SK-N-SH (cell line): ENCODE data around the gene PTTG1IP. TPM values are rescaled to one million over a fixed set of nuclear protein-coding genes. Genes with fewer than 3 reads are reported as not detected.

ENCODE experiments used
- CTCF ChIA-PET: fragments of 300-600, 350-600 bp; formaldehyde crosslinking; extraction: SDS; loops from one replicate; lab custom pipeline; 2021; lab: Yijun Ruan, JAX
- POLR2A ChIA-PET: fragments of 350-600 bp; sonication (Branson Sonifier 250); formaldehyde crosslinking; extraction: SDS; loops from one replicate; lab custom pipeline; 2020; ENCODE audit warnings: antibody characterized with exemption, inconsistent platforms; lab: Yijun Ruan, JAX
- DNase-seq: peaks from one replicate; pipeline ENCODE4 v3.0.0; 2012
- H2AFZ ChIP-seq: fragments of 200-600 bp; sonication (generic); 2 replicates; pipeline ENCODE4 v1.8.1; 2016; ENCODE audit warnings: antibody characterized with exemption, mild to moderate bottlenecking, low read depth
- H3F3A ChIP-seq: fragments of 200-600 bp; sonication (generic); replicated peaks from 2 replicates; pipeline ENCODE3; 2016; ENCODE audit warnings: antibody characterized with exemption, mild to moderate bottlenecking; ENCODE audit not compliant: insufficient read depth
- H3K27ac ChIP-seq, 2 experiments: fragments of 200-500 bp in 1 of 2; fragments of 200-600 bp in 1 of 2; sonication (Bioruptor generic) in 1 of 2; sonication (generic), shearing (Covaris generic) in 1 of 2; 2 replicates each; pipeline versions ENCODE4 v1.5.1 to v1.6.1; 2014 to 2016; ENCODE audit warnings: low read depth in 2 of 2, inconsistent platforms in 1 of 2, low read length in 1 of 2, mild to moderate bottlenecking in 1 of 2, mixed read lengths in 1 of 2
- H3K27me3 ChIP-seq: fragments of 200-600 bp; sonication (generic), shearing (Covaris generic); 2 replicates; pipeline ENCODE4 v1.6.1; 2016; ENCODE audit warnings: mixed run types; ENCODE audit not compliant: insufficient read depth
- H3K36me3 ChIP-seq, 2 experiments: fragments of 200-500 bp in 1 of 2; fragments of 200-600 bp in 1 of 2; sonication (Bioruptor generic) in 1 of 2; sonication (generic) in 1 of 2; replicated peaks in 1 of 2; 2 replicates each; pipeline versions ENCODE3 to v1.5.1; 2014 to 2016; ENCODE audit warnings: low read length in 1 of 2, mild to moderate bottlenecking in 1 of 2; ENCODE audit not compliant: insufficient read depth in 2 of 2, control insufficient read depth in 1 of 2
- H3K4me1 ChIP-seq, 2 experiments: fragments of 200-500 bp in 1 of 2; fragments of 200-600 bp in 1 of 2; sonication (Bioruptor generic) in 1 of 2; sonication (generic), shearing (Covaris generic) in 1 of 2; 2 replicates each; pipeline versions ENCODE4 v1.5.1 to v1.6.1; 2014 to 2016; ENCODE audit warnings: low read depth in 1 of 2, low read length in 1 of 2, mixed run types in 1 of 2; ENCODE audit not compliant: insufficient read depth in 2 of 2, control insufficient read depth in 1 of 2
- H3K4me2 ChIP-seq: fragments of 200-600 bp; sonication (generic), shearing (Covaris generic); 2 replicates; pipeline ENCODE4 v1.6.1; 2017; ENCODE audit warnings: mixed run types
- H3K4me3 ChIP-seq, 2 experiments: fragments of 200-500 bp in 1 of 2; fragments of 200-600 bp in 1 of 2; sonication (Bioruptor generic) in 1 of 2; sonication (generic), shearing (Covaris generic) in 1 of 2; 2 replicates each; pipeline versions ENCODE4 v1.5.1 to v1.8.1; 2014 to 2016; ENCODE audit warnings: low read depth in 2 of 2, inconsistent platforms in 1 of 2, low read length in 1 of 2, mild to moderate bottlenecking in 1 of 2, mixed read lengths in 1 of 2, moderate library complexity in 1 of 2
- H3K79me2 ChIP-seq: fragments of 200-600 bp; sonication (generic); 2 replicates; pipeline ENCODE4 v1.8.1; 2017; ENCODE audit warnings: mild to moderate bottlenecking; ENCODE audit not compliant: insufficient read depth
- H3K9ac ChIP-seq: fragments of 200-600 bp; sonication (generic); 2 replicates; pipeline ENCODE4 v1.6.1; 2017; ENCODE audit warnings: mixed run types
- H3K9me2 ChIP-seq: fragments of 200-600 bp; sonication (generic); 2 replicates; pipeline ENCODE4 v1.6.1; 2017; ENCODE audit warnings: mixed run types
- H3K9me3 ChIP-seq: fragments of 200-600 bp; sonication (generic); 2 replicates; pipeline ENCODE4 v1.6.1; 2017; ENCODE audit warnings: mixed run types, mild to moderate bottlenecking, moderate library complexity
- H4K20me1 ChIP-seq: fragments of 200-600 bp; sonication (generic); 2 replicates; pipeline ENCODE4 v1.6.1; 2017; ENCODE audit warnings: mild to moderate bottlenecking, mixed run types; ENCODE audit not compliant: insufficient read depth
- CHD2 ChIP-seq: fragments of 150-350 bp; IDR thresholded peaks from 2 replicates; pipeline ENCODE4 v1.6.1; 2018; ENCODE audit warnings: low read length; ENCODE audit not compliant: partially characterized antibody
- ELF1 ChIP-seq: IDR thresholded peaks from 2 replicates; pipeline ENCODE4 v1.4.0; 2012
- EP300 ChIP-seq, 2 experiments: IDR thresholded peaks; 2 replicates each; pipeline versions ENCODE4 v1.4.0 to v1.6.1; 2012; ENCODE audit warnings: borderline replicate concordance in 1 of 2, low read depth in 1 of 2, low read length in 1 of 2
- GABPA ChIP-seq: IDR thresholded peaks from 2 replicates; pipeline ENCODE4 v1.4.0; 2012; ENCODE audit warnings: low read depth, mild to moderate bottlenecking
- NRF1 ChIP-seq: IDR thresholded peaks from 2 replicates; pipeline ENCODE4 v1.6.1; 2012; ENCODE audit warnings: low read depth, mild to moderate bottlenecking, low read length
- POLR2AphosphoS5 ChIP-seq: IDR thresholded peaks from 2 replicates; pipeline ENCODE4 v1.6.1; 2012; ENCODE audit warnings: low read depth, low read length
- RAD21 ChIP-seq: IDR thresholded peaks from 2 replicates; pipeline ENCODE4 v1.6.1; 2012; ENCODE audit warnings: mild to moderate bottlenecking, low read length
- RXRA ChIP-seq: IDR thresholded peaks from 2 replicates; pipeline ENCODE4 v1.4.0; 2012; ENCODE audit warnings: low read depth, mild to moderate bottlenecking, borderline replicate concordance
- SIN3A ChIP-seq: IDR thresholded peaks from 2 replicates; pipeline ENCODE4 v1.6.1; 2012; ENCODE audit warnings: low read depth, mild to moderate bottlenecking, low read length, moderate library complexity, borderline replicate concordance
- SMC3 ChIP-seq: IDR thresholded peaks from 2 replicates; pipeline ENCODE4 v1.6.1; 2012; ENCODE audit warnings: low read depth, low read length, improper control_type of control experiment
- TAF1 ChIP-seq: IDR thresholded peaks from 2 replicates; pipeline ENCODE4 v1.6.1; 2012; ENCODE audit warnings: low read depth, mild to moderate bottlenecking, low read length, moderate library complexity, borderline replicate concordance
- TCF12 ChIP-seq: IDR thresholded peaks from 2 replicates; pipeline ENCODE4 v1.4.0; 2012
- TEAD4 ChIP-seq: IDR thresholded peaks from 2 replicates; pipeline ENCODE4 v1.4.0; 2012; ENCODE audit warnings: mild to moderate bottlenecking, borderline replicate concordance; ENCODE audit not compliant: insufficient read depth
- WGBS: methylation state at CpG from one replicate; pipeline ENCODE4 v1.1.6; 2017; ENCODE audit warnings: low lambda C conversion rate; 5-methylcytosine and 5-hydroxymethylcytosine counted together
- polyA plus RNA-seq, 3 experiments: library from polyadenylated mRNA; depleted of rRNA; stranded (reverse); fragments of >200 nt; gene quantifications; 2 replicates each; pipeline ENCODE4 v1.2.3, GENCODE V29; 2012
- TF ChIP-seq, protein P1 (sequence below): IDR thresholded peaks from 2 replicates; pipeline ENCODE4; 2012
- TF ChIP-seq, protein P2 (sequence below): IDR thresholded peaks from 2 replicates; pipeline ENCODE4 v1.4.0; 2012; ENCODE audit warnings: low read depth
- TF ChIP-seq, protein P3 (sequence below): IDR thresholded peaks from 2 replicates; pipeline ENCODE4 v1.4.0; 2012; ENCODE audit warnings: low read depth, borderline replicate concordance
- TF ChIP-seq, protein P4 (sequence below): fragments of 150-350 bp; IDR thresholded peaks from 2 replicates; pipeline ENCODE4 v1.6.1; 2016; ENCODE audit warnings: mild to moderate bottlenecking, low read depth, low read length
- TF ChIP-seq, protein P5 (sequence below): fragments of 150-350 bp; IDR thresholded peaks from 2 replicates; pipeline ENCODE4 v1.6.1; 2017; ENCODE audit warnings: antibody characterized with exemption, low read length, low read depth, borderline replicate concordance

Gene PTTG1IP
- polyA plus RNA-seq, 1 of the 3 experiments (the other 2 are of a cell fraction), result 171 TPM

DNA sequence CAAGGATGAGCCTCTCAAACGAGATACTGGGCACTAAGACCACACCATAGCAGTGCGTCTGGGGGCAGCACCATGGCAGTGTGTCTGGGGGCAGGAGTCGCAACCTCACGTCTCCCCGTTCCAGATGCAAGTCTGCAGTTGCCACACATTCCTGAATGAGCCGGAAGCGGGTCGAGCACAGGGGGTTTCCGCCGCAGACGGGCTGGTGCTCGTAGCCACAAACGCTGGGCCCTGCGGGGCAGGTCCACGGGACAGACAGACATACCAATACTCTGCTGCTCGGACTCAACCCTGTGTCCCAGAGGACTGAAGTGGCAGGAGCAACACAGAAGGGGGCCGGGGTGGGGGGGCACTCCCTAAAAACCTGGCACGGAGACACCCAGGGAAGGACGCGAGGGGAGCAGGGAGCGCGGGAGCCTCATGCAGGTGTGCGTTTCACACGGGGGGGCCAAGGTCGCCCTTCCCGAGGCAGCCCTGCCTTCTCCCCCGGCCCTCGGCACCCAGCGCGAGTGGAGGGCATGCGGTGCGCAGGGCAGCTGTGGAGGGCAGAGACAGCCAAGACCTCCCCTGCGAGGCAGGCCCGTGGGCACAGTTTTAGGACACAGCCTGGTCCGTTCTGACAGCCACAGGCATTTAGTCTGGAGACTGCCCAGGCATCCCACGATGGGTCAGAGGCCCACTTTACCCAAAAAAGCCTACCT is 24.5 kb downstream of the PTTG1IP start:
- no peak overlapping the region for H3K27ac ChIP-seq
- CTCF ChIA-PET, result interaction anchor here (1.1 kb wide), 1 partner anchor 56 kb away, joined by 3 read pairs; no protein-coding TSS in a partner anchor
- no peak for DNase-seq
- no peak overlapping the region for H3K4me2 ChIP-seq
- no peak overlapping the region for H2AFZ ChIP-seq
- no peak overlapping the region for H3K4me3 ChIP-seq
- POLR2A ChIA-PET, result no interaction called here
- H3K27me3 ChIP-seq, result no peaks in the 10 kb centered on the region
- no peaks in the 10 kb centered on the region for H3F3A ChIP-seq
- peaks cover 29% of the 10 kb centered on the region for H3K79me2 ChIP-seq
- H3K9me2 ChIP-seq, result no peaks in the 10 kb centered on the region
- no peak overlapping the region for H3K9ac ChIP-seq
- peaks cover 0 to 13% of the 10 kb centered on the region in 2 experiments; a peak in 1 of 4 replicates for H3K4me1 ChIP-seq
- H3K36me3 ChIP-seq, result peaks cover 29 to 45% of the 10 kb centered on the region in 2 experiments
- peaks cover 32% of the 10 kb centered on the region for H4K20me1 ChIP-seq
- TF ChIP-seq RAD21 (no peak), EP300 (IDR thresholded peaks at IDR 0.05; ENCODE audit: borderline replicate concordance in 1 of 2, low read depth in 1 of 2, low read length in 1 of 2) (no peak), POLR2AphosphoS5 (no peak), TAF1 (no peak), ELF1 (no peak)
- TF ChIP-seq, all 33 proteins: peak for 0
- 97% methylated on average over 17 of the region's 36 CpGs for WGBS
- H3K9me3 ChIP-seq, result no peaks in the 10 kb centered on the region

DNA sequence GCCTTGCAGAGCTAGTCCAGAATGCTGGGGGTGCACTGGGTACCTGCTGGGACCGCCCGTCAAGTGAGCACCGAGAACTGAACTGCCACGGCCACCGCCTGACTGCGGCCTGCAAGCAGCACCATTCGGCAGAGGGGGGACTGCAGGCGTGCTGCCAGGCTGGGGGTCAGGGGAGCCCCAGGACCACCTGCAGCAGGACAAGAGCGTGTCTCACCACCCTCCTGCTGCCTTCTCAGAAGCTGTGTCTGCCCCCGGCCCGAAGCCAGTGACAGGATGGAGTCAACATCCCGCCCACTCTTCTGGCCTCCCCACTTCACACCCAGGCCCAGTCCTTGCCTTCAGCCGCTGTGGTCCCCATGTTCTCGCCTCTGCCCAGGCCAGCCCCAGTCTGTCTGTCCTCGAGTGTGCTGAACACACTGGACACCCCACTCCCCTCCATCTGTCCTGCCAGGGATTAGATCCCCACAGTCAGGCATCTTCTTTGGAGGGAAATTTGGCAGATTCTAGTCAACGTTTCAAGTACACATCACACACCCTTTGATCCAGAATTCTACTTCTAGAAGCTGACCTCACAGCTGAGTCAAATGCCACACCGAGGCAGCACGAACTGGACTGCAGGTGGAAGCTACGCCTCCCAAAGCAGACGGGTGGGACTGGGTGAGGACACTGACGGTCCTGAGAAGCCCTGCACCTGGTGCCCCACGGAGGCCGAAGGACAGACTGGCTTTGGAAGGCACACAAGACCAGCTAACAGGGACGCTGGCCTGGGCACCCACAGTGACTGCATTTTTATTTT is 26.0 kb downstream of the PTTG1IP start:
- TF ChIP-seq ELF1, result no peak
- TF ChIP-seq, protein P1, sequence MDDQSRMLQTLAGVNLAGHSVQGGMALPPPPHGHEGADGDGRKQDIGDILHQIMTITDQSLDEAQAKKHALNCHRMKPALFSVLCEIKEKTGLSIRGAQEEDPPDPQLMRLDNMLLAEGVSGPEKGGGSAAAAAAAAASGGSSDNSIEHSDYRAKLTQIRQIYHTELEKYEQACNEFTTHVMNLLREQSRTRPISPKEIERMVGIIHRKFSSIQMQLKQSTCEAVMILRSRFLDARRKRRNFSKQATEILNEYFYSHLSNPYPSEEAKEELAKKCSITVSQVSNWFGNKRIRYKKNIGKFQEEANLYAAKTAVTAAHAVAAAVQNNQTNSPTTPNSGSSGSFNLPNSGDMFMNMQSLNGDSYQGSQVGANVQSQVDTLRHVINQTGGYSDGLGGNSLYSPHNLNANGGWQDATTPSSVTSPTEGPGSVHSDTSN, result no peak
- TF ChIP-seq EP300 (IDR thresholded peaks at IDR 0.05; ENCODE audit: borderline replicate concordance in 1 of 2, low read depth in 1 of 2, low read length in 1 of 2), result no peak
- TF ChIP-seq, protein P2, sequence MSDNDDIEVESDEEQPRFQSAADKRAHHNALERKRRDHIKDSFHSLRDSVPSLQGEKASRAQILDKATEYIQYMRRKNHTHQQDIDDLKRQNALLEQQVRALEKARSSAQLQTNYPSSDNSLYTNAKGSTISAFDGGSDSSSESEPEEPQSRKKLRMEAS, result no peak
- TF ChIP-seq, protein P3, sequence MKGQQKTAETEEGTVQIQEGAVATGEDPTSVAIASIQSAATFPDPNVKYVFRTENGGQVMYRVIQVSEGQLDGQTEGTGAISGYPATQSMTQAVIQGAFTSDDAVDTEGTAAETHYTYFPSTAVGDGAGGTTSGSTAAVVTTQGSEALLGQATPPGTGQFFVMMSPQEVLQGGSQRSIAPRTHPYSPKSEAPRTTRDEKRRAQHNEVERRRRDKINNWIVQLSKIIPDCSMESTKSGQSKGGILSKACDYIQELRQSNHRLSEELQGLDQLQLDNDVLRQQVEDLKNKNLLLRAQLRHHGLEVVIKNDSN, result no peak
- no peak for TF ChIP-seq POLR2AphosphoS5
- no peak for TF ChIP-seq TEAD4
- TF ChIP-seq SMC3, result no peak
- TF ChIP-seq TCF12, result no peak
- no peak for TF ChIP-seq RXRA
- TF ChIP-seq, protein P4, sequence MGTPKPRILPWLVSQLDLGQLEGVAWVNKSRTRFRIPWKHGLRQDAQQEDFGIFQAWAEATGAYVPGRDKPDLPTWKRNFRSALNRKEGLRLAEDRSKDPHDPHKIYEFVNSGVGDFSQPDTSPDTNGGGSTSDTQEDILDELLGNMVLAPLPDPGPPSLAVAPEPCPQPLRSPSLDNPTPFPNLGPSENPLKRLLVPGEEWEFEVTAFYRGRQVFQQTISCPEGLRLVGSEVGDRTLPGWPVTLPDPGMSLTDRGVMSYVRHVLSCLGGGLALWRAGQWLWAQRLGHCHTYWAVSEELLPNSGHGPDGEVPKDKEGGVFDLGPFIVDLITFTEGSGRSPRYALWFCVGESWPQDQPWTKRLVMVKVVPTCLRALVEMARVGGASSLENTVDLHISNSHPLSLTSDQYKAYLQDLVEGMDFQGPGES, result no peak
- no peak for TF ChIP-seq GABPA
- TF ChIP-seq NRF1, result no peak
- no peak for TF ChIP-seq SIN3A
- TF ChIP-seq, protein P5, sequence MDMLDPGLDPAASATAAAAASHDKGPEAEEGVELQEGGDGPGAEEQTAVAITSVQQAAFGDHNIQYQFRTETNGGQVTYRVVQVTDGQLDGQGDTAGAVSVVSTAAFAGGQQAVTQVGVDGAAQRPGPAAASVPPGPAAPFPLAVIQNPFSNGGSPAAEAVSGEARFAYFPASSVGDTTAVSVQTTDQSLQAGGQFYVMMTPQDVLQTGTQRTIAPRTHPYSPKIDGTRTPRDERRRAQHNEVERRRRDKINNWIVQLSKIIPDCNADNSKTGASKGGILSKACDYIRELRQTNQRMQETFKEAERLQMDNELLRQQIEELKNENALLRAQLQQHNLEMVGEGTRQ, result no peak
- no peak for TF ChIP-seq CHD2
- Histone ChIP-seq H3K36me3 (peaks cover 25 to 34% of the 10 kb centered on the region in 2 experiments), H4K20me1 (peaks cover 16% of the 10 kb centered on the region), H3K9me3 (no peaks in the 10 kb centered on the region), H3K27ac (no peak overlapping the region), H3K4me3 (no peak overlapping the region), H3K79me2 (peaks cover 16% of the 10 kb centered on the region), H3F3A (no peaks in the 10 kb centered on the region), H3K9ac (no peak overlapping the region), H3K4me2 (no peak overlapping the region), H3K9me2 (no peaks in the 10 kb centered on the region), H3K27me3 (no peaks in the 10 kb centered on the region), H2AFZ (no peak overlapping the region), H3K4me1 (peaks cover 0 to 13% of the 10 kb centered on the region in 2 experiments; a peak in 1 of 4 replicates)
- ChIA-PET POLR2A (interaction anchor here (0.6 kb wide), 1 partner anchor 101 kb away, joined by 3 read pairs; no protein-coding TSS in a partner anchor), CTCF (interaction anchor here (0.5 to 0.6 kb wide), 2 partner anchors 26 to 338 kb away, joined by 3 read pairs; no protein-coding TSS in a partner anchor)
- 89% methylated on average over 12 of the region's 24 CpGs for WGBS
- no peak for DNase-seq
